Measurements from ENCODE around the gene PHYHIPL. TPM values are rescaled to one million over a fixed set of nuclear protein-coding genes. Genes with fewer than 3 reads are reported as not detected.

The PHYHIPL gene
- total RNA-seq, 4 donors from 2014 or later, result 0.10 to 0.29 TPM; not detected in 2

DNA sequence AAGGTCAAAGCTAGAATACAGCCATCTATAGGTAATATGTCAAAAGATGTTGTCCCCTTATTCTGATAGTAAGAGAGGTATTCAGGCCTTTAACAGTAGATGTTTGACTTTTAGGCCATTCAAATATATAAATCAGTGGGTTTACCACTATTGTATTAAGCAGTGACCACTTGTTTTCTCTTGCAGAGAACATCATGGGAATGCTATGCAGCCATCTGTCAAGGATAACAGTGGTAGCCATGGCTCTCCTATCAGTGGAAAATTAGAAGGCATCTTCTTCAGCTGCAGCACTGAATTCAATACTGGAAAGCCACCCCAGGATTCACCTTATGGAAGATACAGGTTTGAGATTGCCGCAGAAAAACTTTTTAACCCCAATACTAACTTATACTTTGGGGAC lies 68.4 kb downstream of the PHYHIPL start:
- WGBS, 2 donors, result 96 to 100% methylated on average over 1 of the region's 1 CpG
- intact Hi-C loops (cut with DNase I; ENCODE audit: low total_unique reads), result no loop called here
- no peak for TF ChIP-seq POLR2A (IDR thresholded peaks at IDR 0.05)
- no peak for TF ChIP-seq CTCF (IDR thresholded peaks at IDR 0.05)
- H3K4me3 ChIP-seq (ENCODE audit: low read depth, poor library complexity, severe bottlenecking), result no peak overlapping the region
- DNase-seq (ENCODE audit: low spot score in 2 of 2), result no peak

- no peak overlapping the region for H3K4me3 ChIP-seq (ENCODE audit: low read depth, poor library complexity, severe bottlenecking)
- intact Hi-C loops (cut with DNase I; ENCODE audit: low total_unique reads), result no loop called here
- no peak for DNase-seq (ENCODE audit: low spot score in 2 of 2)
- TF ChIP-seq POLR2A (IDR thresholded peaks at IDR 0.05) (no peak), CTCF (IDR thresholded peaks at IDR 0.05) (no peak)
- 80 to 93% methylated on average over 1 of the region's 1 CpG for WGBS, 2 donors
Measured at GRCh38 chr10:59245686-59246085, 69.2 kb downstream of the PHYHIPL start.

- no peak for DNase-seq (ENCODE audit: low spot score in 2 of 2)
- intact Hi-C loops (cut with DNase I; ENCODE audit: low total_unique reads), result no loop called here
- no peak overlapping the region for H3K4me3 ChIP-seq (ENCODE audit: low read depth, poor library complexity, severe bottlenecking)
- TF ChIP-seq CTCF (IDR thresholded peaks at IDR 0.05), result no peak
- TF ChIP-seq POLR2A (IDR thresholded peaks at IDR 0.05), result no peak
Measured at GRCh38 chr10:59252491-59252890, 76.0 kb downstream of the PHYHIPL start.

GRCh38 chr10:59255463-59255862 lies 79.0 kb downstream of the PHYHIPL start:
- H3K4me3 ChIP-seq (ENCODE audit: low read depth, poor library complexity, severe bottlenecking), result no peak overlapping the region
- 92 to 97% methylated on average over 1 of the region's 1 CpG for WGBS, 2 donors
- no peak for TF ChIP-seq POLR2A (IDR thresholded peaks at IDR 0.05)
- TF ChIP-seq CTCF (IDR thresholded peaks at IDR 0.05), result no peak
- intact Hi-C loops (cut with DNase I; ENCODE audit: low total_unique reads), result no loop called here
- no peak for DNase-seq (ENCODE audit: low spot score in 2 of 2)

GRCh38 chr10:59257224-59257623 lies 80.8 kb downstream of the PHYHIPL start:
- 79 to 94% methylated on average over 1 of the region's 1 CpG for WGBS, 2 donors
- no peak for TF ChIP-seq POLR2A (IDR thresholded peaks at IDR 0.05)
- TF ChIP-seq CTCF (IDR thresholded peaks at IDR 0.05), result no peak
- intact Hi-C loops (cut with DNase I; ENCODE audit: low total_unique reads), result no loop called here
- DNase-seq (ENCODE audit: low spot score in 2 of 2), result no peak
- no peak overlapping the region for H3K4me3 ChIP-seq (ENCODE audit: low read depth, poor library complexity, severe bottlenecking)

DNA sequence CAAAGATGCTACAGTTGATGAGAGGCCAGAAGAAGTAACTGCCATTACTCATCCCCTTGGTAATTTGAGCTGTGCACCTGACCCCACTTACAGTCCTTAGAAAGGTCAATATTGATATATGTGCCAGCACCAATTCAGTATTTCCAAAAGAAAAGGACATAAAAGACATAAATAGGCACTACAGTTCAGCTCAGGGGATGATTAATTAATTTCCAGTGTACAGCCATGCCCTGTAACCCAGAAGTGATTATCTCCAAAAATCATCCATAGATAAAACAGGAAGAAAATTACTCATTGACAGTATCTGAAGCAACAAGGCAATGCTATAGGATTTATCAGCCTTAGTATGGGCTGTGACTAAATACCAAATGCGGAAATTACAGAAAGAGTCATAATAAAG lies 82.4 kb downstream of the PHYHIPL start:
- intact Hi-C loops (cut with DNase I; ENCODE audit: low total_unique reads), result no loop called here
- WGBS, 2 donors, result 94 to 97% methylated on average over 1 of the region's 1 CpG
- H3K4me3 ChIP-seq (ENCODE audit: low read depth, poor library complexity, severe bottlenecking), result no peak overlapping the region

More for the DNA sequence above, 82.4 kb downstream of the PHYHIPL start:
- no peak for DNase-seq (ENCODE audit: low spot score in 2 of 2)
- TF ChIP-seq POLR2A (IDR thresholded peaks at IDR 0.05) (no peak), CTCF (IDR thresholded peaks at IDR 0.05) (no peak)

All from lower leg skin (tissue), 4 donors.